Esophagus muscularis mucosa (tissue), 3 donors: Measurements from ENCODE around the gene NT5C.

Source experiments
- CTCF ChIP-seq, 3 experiments: fragments of 200-600 bp in 2 of 3; fragments of 450-650 bp in 1 of 3; sonication (generic) in 2 of 3; IDR thresholded peaks; one replicate each; pipeline ENCODE4 v1.5.1; 2017 to 2019; ENCODE audit warnings: antibody characterized with exemption in 3 of 3, mild to moderate bottlenecking in 2 of 3, moderate library complexity in 1 of 3
- POLR2A ChIP-seq: fragments of 450-650 bp; IDR thresholded peaks from one replicate; pipeline ENCODE4 v1.6.1; 2017; ENCODE audit warnings: antibody characterized with exemption, moderate library complexity, mild to moderate bottlenecking, low read depth

GRCh38 chr17:75152922-75153779 lies 21.6 kb upstream of the NT5C start:
- no peak for TF ChIP-seq CTCF (IDR thresholded peaks at IDR 0.05)
- TF ChIP-seq POLR2A, result no peak
